OCI-LY1 (cell line): ENCODE measurements around the gene BTBD19.
A peak's percentile ranks its signal among the peaks of the same experiment; 100 is the strongest.
"Not testable (repeated sequence)": the region's sequence is repeated elsewhere in the genome, so short reads cannot be mapped to it uniquely, and the experiment has no call there.

Experiments used
- H2AFZ ChIP-seq: fragments of 200-600 bp; sonication (generic), shearing (Covaris generic); 2 replicates; pipeline ENCODE4 v1.6.0; 2014; ENCODE audit warnings: antibody characterized with exemption, mild to moderate bottlenecking, low read length
- H3F3A ChIP-seq: fragments of 200-600 bp; sonication (generic), shearing (Covaris generic); 2 replicates; pipeline ENCODE4 v1.6.0; 2014; ENCODE audit warnings: mild to moderate bottlenecking, antibody characterized with exemption, low read length, moderate library complexity; ENCODE audit not compliant: insufficient read depth
- H3K27ac ChIP-seq: fragments of 200-600 bp; sonication (generic); 2 replicates; pipeline ENCODE4 v1.5.1; 2014; ENCODE audit warnings: low read length, mixed run types, mild to moderate bottlenecking, low read depth; ENCODE audit not compliant: poor library complexity, severe bottlenecking
- H3K27me3 ChIP-seq: fragments of 200-600 bp; sonication (generic); 2 replicates; pipeline ENCODE4 v1.6.0; 2014; ENCODE audit warnings: antibody characterized with exemption, mild to moderate bottlenecking, low read length, moderate library complexity; ENCODE audit not compliant: insufficient read depth
- H3K36me3 ChIP-seq: fragments of 200-600 bp; sonication (generic); 2 replicates; pipeline ENCODE4 v1.6.1; 2014; ENCODE audit warnings: mild to moderate bottlenecking, antibody characterized with exemption, low read length, moderate library complexity, mixed read lengths; ENCODE audit not compliant: insufficient read depth
- H3K4me1 ChIP-seq: fragments of 200-600 bp; sonication (generic); 2 replicates; pipeline ENCODE4 v1.5.1; 2014; ENCODE audit warnings: mild to moderate bottlenecking, low read length, moderate library complexity; ENCODE audit not compliant: insufficient read depth, severe bottlenecking
- H3K4me2 ChIP-seq: fragments of 200-600 bp; sonication (generic), shearing (Covaris generic); 2 replicates; pipeline ENCODE4 v1.6.1; 2014; ENCODE audit warnings: low read length
- H3K4me3 ChIP-seq: fragments of 200-600 bp; sonication (generic); 2 replicates; pipeline ENCODE4 v1.5.1; 2014; ENCODE audit warnings: low read length, low read depth, mild to moderate bottlenecking, mixed read lengths; ENCODE audit not compliant: poor library complexity, severe bottlenecking
- H3K79me2 ChIP-seq: fragments of 200-600 bp; shearing (Covaris generic); 2 replicates; pipeline ENCODE4 v1.6.1; 2016; ENCODE audit warnings: mixed run types, low read length, mixed read lengths; ENCODE audit not compliant: insufficient read depth
- H3K9ac ChIP-seq: fragments of 200-600 bp; sonication (generic), shearing (Covaris generic); 2 replicates; pipeline ENCODE4 v1.6.1; 2014; ENCODE audit warnings: mild to moderate bottlenecking, low read length, mixed read lengths
- H3K9me2 ChIP-seq: fragments of 200-600 bp; sonication (generic), shearing (Covaris generic); 2 replicates; pipeline ENCODE4 v1.6.1; 2014; ENCODE audit warnings: low read depth, mild to moderate bottlenecking, low read length, mixed read lengths
- H3K9me3 ChIP-seq: fragments of 200-600 bp; shearing (Covaris generic); 2 replicates; pipeline ENCODE4 v1.6.1; 2014; ENCODE audit warnings: low read length, mixed read lengths
- H4K20me1 ChIP-seq: fragments of 200-600 bp; sonication (generic), shearing (Covaris generic); 2 replicates; pipeline ENCODE4 v1.6.0; 2016; ENCODE audit warnings: mild to moderate bottlenecking, low read length; ENCODE audit not compliant: insufficient read depth
- EZH2 ChIP-seq: fragments of 200-600 bp; sonication (generic), shearing (Covaris generic); IDR thresholded peaks from 2 replicates; pipeline ENCODE4 v1.8.0; 2017; ENCODE audit warnings: borderline replicate concordance, mixed run types, mild to moderate bottlenecking, antibody characterized with exemption, low read length, moderate library complexity, mixed read lengths
- TF ChIP-seq, protein P1 (sequence below): fragments of 200-600 bp; sonication (generic), shearing (Covaris generic); IDR thresholded peaks from 2 replicates; pipeline ENCODE4 v1.5.1; 2017; ENCODE audit warnings: mild to moderate bottlenecking, antibody characterized with exemption, low read length, moderate library complexity, mixed read lengths

The BTBD19 gene

DNA sequence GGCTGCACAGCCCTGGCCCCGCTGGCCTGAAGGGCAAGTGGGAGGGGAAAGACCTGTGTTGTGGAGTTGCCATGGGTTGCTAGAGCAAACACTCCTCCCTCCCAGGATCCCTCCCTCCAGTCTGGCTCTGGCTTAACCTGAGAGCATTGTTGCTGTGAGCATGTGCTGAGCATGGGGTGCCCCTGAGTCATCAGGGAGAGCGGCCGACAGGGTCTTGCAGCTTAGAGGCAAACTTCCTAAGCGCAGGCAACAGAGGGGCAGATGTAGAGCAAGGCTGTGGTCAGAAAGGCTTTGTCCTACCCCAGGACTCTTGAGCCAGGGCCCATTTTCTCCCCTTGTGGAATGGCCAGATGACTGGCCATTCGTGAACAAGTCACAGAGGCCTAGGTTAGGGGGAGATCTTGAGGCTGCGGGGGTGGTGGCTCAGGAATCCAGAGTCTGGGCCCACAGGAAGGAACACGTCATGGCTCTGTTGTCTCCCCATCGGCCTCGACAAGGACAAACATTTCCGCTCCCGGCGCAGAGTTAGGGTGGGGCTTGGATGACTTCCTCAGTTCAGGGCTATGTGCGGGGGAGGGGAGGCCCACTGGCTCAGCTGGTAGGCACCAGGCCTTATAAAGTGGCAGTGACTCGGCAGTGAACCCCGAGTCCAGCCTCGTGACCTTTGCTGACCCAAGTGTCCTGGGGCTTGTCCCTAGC, 810 bp upstream of the BTBD19 start:
- H2AFZ ChIP-seq = no peak overlapping the region
- H3K79me2 ChIP-seq = no peaks in the 10 kb centered on the region
- no peaks in the 10 kb centered on the region for H3F3A ChIP-seq
- no peaks in the 10 kb centered on the region for H3K9me3 ChIP-seq
- TF ChIP-seq, protein P1, sequence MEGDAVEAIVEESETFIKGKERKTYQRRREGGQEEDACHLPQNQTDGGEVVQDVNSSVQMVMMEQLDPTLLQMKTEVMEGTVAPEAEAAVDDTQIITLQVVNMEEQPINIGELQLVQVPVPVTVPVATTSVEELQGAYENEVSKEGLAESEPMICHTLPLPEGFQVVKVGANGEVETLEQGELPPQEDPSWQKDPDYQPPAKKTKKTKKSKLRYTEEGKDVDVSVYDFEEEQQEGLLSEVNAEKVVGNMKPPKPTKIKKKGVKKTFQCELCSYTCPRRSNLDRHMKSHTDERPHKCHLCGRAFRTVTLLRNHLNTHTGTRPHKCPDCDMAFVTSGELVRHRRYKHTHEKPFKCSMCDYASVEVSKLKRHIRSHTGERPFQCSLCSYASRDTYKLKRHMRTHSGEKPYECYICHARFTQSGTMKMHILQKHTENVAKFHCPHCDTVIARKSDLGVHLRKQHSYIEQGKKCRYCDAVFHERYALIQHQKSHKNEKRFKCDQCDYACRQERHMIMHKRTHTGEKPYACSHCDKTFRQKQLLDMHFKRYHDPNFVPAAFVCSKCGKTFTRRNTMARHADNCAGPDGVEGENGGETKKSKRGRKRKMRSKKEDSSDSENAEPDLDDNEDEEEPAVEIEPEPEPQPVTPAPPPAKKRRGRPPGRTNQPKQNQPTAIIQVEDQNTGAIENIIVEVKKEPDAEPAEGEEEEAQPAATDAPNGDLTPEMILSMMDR = no peak
- no peak for TF ChIP-seq EZH2
- no peaks in the 10 kb centered on the region for H3K9me2 ChIP-seq
- peaks cover 16% of the 10 kb centered on the region; the same call in 1 of the 2 replicates for H3K36me3 ChIP-seq
- H4K20me1 ChIP-seq = no peaks in the 10 kb centered on the region
- H3K27ac ChIP-seq = peak overlapping the region; percentile 90
- H3K4me1 ChIP-seq = peaks cover 39% of the 10 kb centered on the region
- no peaks in the 10 kb centered on the region for H3K27me3 ChIP-seq
- H3K4me3 ChIP-seq = no peak overlapping the region
- peak overlapping the region; percentile 32; the same call in 1 of the 2 replicates for H3K9ac ChIP-seq
- H3K4me2 ChIP-seq = peak overlapping the region; percentile 25; the same call in 1 of the 2 replicates

DNA sequence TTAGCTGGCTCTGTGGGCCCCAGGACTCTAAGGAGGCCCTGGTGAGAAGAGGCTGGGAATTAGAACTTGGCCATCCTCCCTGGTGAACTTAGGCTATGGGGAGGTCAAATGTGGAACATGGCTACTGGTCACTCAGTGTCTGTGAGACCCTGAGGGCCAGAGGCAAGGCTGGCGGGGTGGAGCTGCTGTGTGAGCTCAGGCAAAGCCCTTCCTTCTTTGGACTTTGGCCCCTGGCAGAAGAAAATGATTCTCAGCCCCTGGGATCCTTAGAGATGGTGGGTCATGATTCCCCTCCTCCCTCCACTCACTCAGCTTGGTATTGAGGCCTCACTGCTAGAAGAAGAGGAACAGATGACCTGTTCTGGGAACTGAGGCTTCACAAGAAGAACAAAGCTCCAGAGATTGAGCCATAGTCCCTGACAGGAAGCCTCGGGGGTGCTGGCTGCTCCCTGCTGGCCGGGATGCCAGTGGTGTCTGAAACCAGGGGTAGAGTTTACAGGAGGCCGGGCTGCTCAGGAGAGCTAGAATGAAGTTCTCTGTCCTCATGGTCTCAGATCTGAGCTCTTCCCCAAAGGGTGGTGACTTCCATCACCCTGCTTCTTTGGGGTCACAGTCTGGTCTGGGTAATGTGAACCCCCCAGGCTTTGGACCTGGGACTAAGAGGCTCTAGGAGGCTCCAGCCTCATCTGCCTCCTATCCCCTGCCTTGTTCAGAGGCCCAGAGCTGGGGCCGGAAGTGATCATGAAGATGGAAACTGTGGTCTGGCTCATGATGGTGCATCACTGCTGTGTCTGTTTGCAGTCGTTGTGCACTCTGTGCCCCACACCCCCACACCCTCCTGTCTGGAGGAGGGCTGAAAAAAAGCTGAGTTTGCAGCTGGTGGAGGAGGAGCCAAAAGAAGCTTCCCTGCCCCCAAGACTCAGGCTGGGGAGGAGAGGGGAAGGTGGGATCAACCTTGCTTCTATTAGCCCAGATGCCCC, 905 bp downstream of the BTBD19 start:
- H3K4me3 ChIP-seq = no peak overlapping the region

GRCh38 chr1:44810101-44810761, 1.9 kb downstream of the BTBD19 start:
- TF ChIP-seq, protein P1 = no peak
- no peak for TF ChIP-seq EZH2
- H3K79me2 ChIP-seq = no peaks in the 10 kb centered on the region
- 0 out of 2 replicates have a peak, but pooled peaks cover 3% of the 10 kb centered on the region for H3K36me3 ChIP-seq
- no peak overlapping the region for H3K4me3 ChIP-seq
- peak overlapping the region; percentile 6; the same call in 1 of the 2 replicates for H3K9ac ChIP-seq
- H3K4me2 ChIP-seq = peak overlapping the region; percentile 27; the same call in 1 of the 2 replicates
- H3K4me1 ChIP-seq = peaks cover 55% of the 10 kb centered on the region
- H3K27me3 ChIP-seq = no peaks in the 10 kb centered on the region
- H3K9me3 ChIP-seq = no peaks in the 10 kb centered on the region
- no peaks in the 10 kb centered on the region for H4K20me1 ChIP-seq
- peak overlapping the region; percentile 90 for H3K27ac ChIP-seq
- H3F3A ChIP-seq = no peaks in the 10 kb centered on the region
- H2AFZ ChIP-seq = no peak overlapping the region
- no peaks in the 10 kb centered on the region for H3K9me2 ChIP-seq

More for the DNA sequence above, 905 bp downstream of the BTBD19 start:
- Histone ChIP-seq H3K79me2 (no peaks in the 10 kb centered on the region), H3K27me3 (no peaks in the 10 kb centered on the region), H3F3A (no peaks in the 10 kb centered on the region), H3K9me3 (no peaks in the 10 kb centered on the region), H3K4me1 (peaks cover 48% of the 10 kb centered on the region), H3K36me3 (peaks cover 9% of the 10 kb centered on the region; the same call in 1 of the 2 replicates), H3K27ac (peak overlapping the region; percentile 90), H4K20me1 (no peaks in the 10 kb centered on the region), H3K4me2 (peak overlapping the region; percentile 27), H2AFZ (no peak overlapping the region), H3K9ac (peak overlapping the region; percentile 35), H3K9me2 (no peaks in the 10 kb centered on the region)
- TF ChIP-seq, protein P1 = no peak
- TF ChIP-seq EZH2 = no peak

- H3K4me1 ChIP-seq = peaks cover 55% of the 10 kb centered on the region
- not testable (repeated sequence) for H3K9ac ChIP-seq
Measured at GRCh38 chr1:44810762-44811105, 2.4 kb downstream of the BTBD19 start.

More at GRCh38 chr1:44810762-44811105, 2.4 kb downstream of the BTBD19 start:
- not testable (repeated sequence) for H3K4me3 ChIP-seq, H2AFZ ChIP-seq, H3K79me2 ChIP-seq, H3F3A ChIP-seq, H3K9me2 ChIP-seq, H3K9me3 ChIP-seq, H4K20me1 ChIP-seq, H3K27me3 ChIP-seq, H3K36me3 ChIP-seq, H3K4me2 ChIP-seq
- peak overlapping the region; percentile 90 for H3K27ac ChIP-seq
